K562 (cell line): Measurements from ENCODE around the gene VWA8. TPM values are rescaled to one million over a fixed set of nuclear protein-coding genes. Genes with fewer than 3 reads are reported as not detected.

Experiments used
- ATAC-seq: fragments of 200-7000 bp; cut with Tn5 transposase; 3 replicates; pipeline ENCODE4 v1.9.1; 2020; ENCODE audit warnings: moderate library complexity
- BruUV-seq: library from RNA; stranded (reverse); fragments of 400-500 nt; replicated peaks from 2 replicates; lab custom pipeline; 2021; lab: Mats Ljungman, UMichigan
- CTCF ChIA-PET: fragments of 300-600 bp; formaldehyde crosslinking; extraction: SDS; loops from one replicate; lab custom pipeline; 2021; ENCODE audit warnings: low intra/inter-chr PET ratio; lab: Yijun Ruan, JAX
- POLR2A ChIA-PET: fragments of 300-600, 350-650 bp; sonication (Branson Sonifier 250); formaldehyde crosslinking; extraction: SDS; loops from one replicate; lab custom pipeline; 2021; ENCODE audit warnings: antibody characterized with exemption, inconsistent platforms; lab: Yijun Ruan, JAX
- DNase-seq, 4 experiments: peaks; one replicate each; pipeline versions ENCODE4 v3.0.0 to v3.0.0-alpha.2; 2011 to 2018; ENCODE audit warnings: low spot score in 3 of 4, mixed read lengths in 3 of 4; ENCODE audit errors: extremely low read depth in 1 of 4
- FAIRE-seq: peaks from 2 replicates; lab custom pipeline; 2011; peaks lifted over from hg19 to GRCh38; lab: Jason Lieb, UNC
- H2AFZ ChIP-seq: 2 replicates; pipeline ENCODE4 v1.6.0; 2011; ENCODE audit warnings: low read depth, low read length, control low read depth, inconsistent platforms
- H3K27ac ChIP-seq: fragments of 200-600 bp; 3 replicates; pipeline ENCODE4 v1.8.0; 2011; ENCODE audit warnings: low read depth, mild to moderate bottlenecking, control low read depth, inconsistent platforms, low read length, moderate library complexity, mixed read lengths; ENCODE audit errors: extremely low read depth
- H3K27me3 ChIP-seq, 2 experiments: fragments of 300-600 bp in 1 of 2; 2 replicates in 1 of 2; 3 replicates in 1 of 2; pipeline versions ENCODE4 v1.6.0 to v1.8.0; 2011; ENCODE audit warnings: inconsistent platforms in 2 of 2, low read length in 2 of 2, mild to moderate bottlenecking in 1 of 2, mixed read lengths in 1 of 2, moderate library complexity in 1 of 2; ENCODE audit not compliant: control insufficient read depth in 2 of 2, insufficient read depth in 2 of 2
- H3K36me3 ChIP-seq: fragments of 300-600 bp; 3 replicates; pipeline ENCODE4 v1.8.0; 2011; ENCODE audit warnings: mild to moderate bottlenecking, low read length, inconsistent platforms; ENCODE audit not compliant: control insufficient read depth, insufficient read depth
- H3K4me1 ChIP-seq, 2 experiments: fragments of 200-600 bp in 1 of 2; replicated peaks in 1 of 2; 2 replicates in 1 of 2; 3 replicates in 1 of 2; pipeline versions ENCODE4 v1.5.1 to v1.8.0; 2011; ENCODE audit warnings: inconsistent platforms in 2 of 2, low read length in 2 of 2, mild to moderate bottlenecking in 1 of 2, mixed read lengths in 1 of 2, moderate library complexity in 1 of 2; ENCODE audit not compliant: control insufficient read depth in 2 of 2, insufficient read depth in 2 of 2
- H3K4me2 ChIP-seq: 2 replicates; pipeline ENCODE4 v1.6.1; 2011; ENCODE audit warnings: low read length, control low read depth, inconsistent platforms, mixed read lengths; ENCODE audit not compliant: insufficient read depth
- H3K4me3 ChIP-seq: fragments of 200-600 bp; sonication (generic), shearing (Covaris generic); 2 replicates; pipeline ENCODE4 v1.5.1; 2016; ENCODE audit warnings: control low read depth, inconsistent platforms
- H3K79me2 ChIP-seq: fragments of 200-600 bp; 3 replicates; pipeline ENCODE4 v1.8.0; 2011; ENCODE audit warnings: low read length, inconsistent platforms; ENCODE audit not compliant: control insufficient read depth, insufficient read depth
- H3K9ac ChIP-seq, 2 experiments: 2 replicates each; pipeline versions ENCODE4 v1.6.0 to v1.6.1; 2011; ENCODE audit warnings: low read depth in 2 of 2, low read length in 2 of 2, control low read depth in 1 of 2, inconsistent platforms in 1 of 2, mild to moderate bottlenecking in 1 of 2, mixed read lengths in 1 of 2; ENCODE audit not compliant: insufficient read depth in 1 of 2
- H3K9me1 ChIP-seq: one replicate; pipeline ENCODE4 v1.6.0; 2011; ENCODE audit warnings: inconsistent platforms, mild to moderate bottlenecking, low read length, moderate library complexity; ENCODE audit not compliant: control insufficient read depth, insufficient read depth
- H3K9me3 ChIP-seq: replicated peaks from 2 replicates; pipeline ENCODE4 v1.5.1; 2011; ENCODE audit warnings: low read depth, low read length, inconsistent platforms; ENCODE audit not compliant: control insufficient read depth, insufficient read depth
- H4K20me1 ChIP-seq: replicated peaks from 2 replicates; pipeline ENCODE4 v1.6.1; 2011; ENCODE audit warnings: low read length, inconsistent platforms, mixed read lengths; ENCODE audit not compliant: control insufficient read depth, insufficient read depth
- CEBPB ChIP-seq: fragments of 450-650 bp; IDR thresholded peaks from 2 replicates; pipeline ENCODE4 v1.6.1; 2016; ENCODE audit warnings: missing genetic modification characterization, missing compliant biosample characterization
- GTF2E2 ChIP-seq: fragments of 200-800 bp; sonication (Bioruptor generic); IDR thresholded peaks from 2 replicates; pipeline ENCODE4 v1.6.1; 2016; ENCODE audit warnings: missing genetic modification characterization, missing compliant biosample characterization
- WGBS: fragments of 100-300 bp; shearing (Covaris generic); methylation state at CpG from one replicate; pipeline ENCODE4 v1.1.6; 2016; ENCODE audit warnings: low coverage, mixed read lengths; ENCODE audit not compliant: insufficient coverage; ENCODE audit errors: missing lambda C conversion rate; 5-methylcytosine and 5-hydroxymethylcytosine counted together
- in situ Hi-C: fragments of 300-500 bp; cut with MboI; formaldehyde crosslinking; loops from 4 replicates; pipeline ENCODE4 v1.15.0; 2018; ENCODE audit warnings: inconsistent platforms, mixed read lengths
- intact Hi-C: fragments of 100-400 bp; cut with micrococcal nuclease; formaldehyde crosslinking; loops from 2 replicates; pipeline ENCODE4 v1.14.2; 2022
- polyA plus RNA-seq, 8 experiments: library from polyadenylated mRNA; depleted of rRNA in 4 of 8; stranded (reverse) in 5 of 8; unstranded in 3 of 8; fragments of >200 nt; fragmentation: Nextera tagmentation in 2 of 8; fragmentation: Illumina TruSeq in 1 of 8; extraction: Ambion mirVana in 2 of 8; extraction: Trizol in 1 of 8; gene quantifications; 2 replicates each; pipeline versions ENCODE4 v1.2.1 to v1.2.3, GENCODE V29; 2011 to 2014; ENCODE audit warnings: inconsistent platforms in 1 of 8, missing spikeins in 1 of 8
- total RNA-seq, 7 experiments: library from RNA; depleted of rRNA in 6 of 7; stranded (reverse); fragments of >200 nt in 6 of 7; fragmentation: Illumina TruSeq in 2 of 7; extraction: Trizol in 2 of 7; gene quantifications; 2 replicates each; pipeline versions ENCODE4 v1.2.1 to v1.2.3, GENCODE V29; 2011 to 2021; ENCODE audit warnings: low replicate concordance in 1 of 7
- TF ChIP-seq, protein P1 (sequence below): fragments of 450-650 bp; conservative IDR thresholded peaks from 2 replicates; pipeline ENCODE4 v1.6.1; 2016; ENCODE audit warnings: missing genetic modification characterization, low read depth, mild to moderate bottlenecking, control low read depth, missing compliant biosample characterization

Gene VWA8
- total and polyA plus RNA-seq, 9 of the 15 experiments (the other 6 are each of a cell fraction or from before 2014, with no cell fraction given): 2.1 to 18.5 (median 13.3) TPM

DNA sequence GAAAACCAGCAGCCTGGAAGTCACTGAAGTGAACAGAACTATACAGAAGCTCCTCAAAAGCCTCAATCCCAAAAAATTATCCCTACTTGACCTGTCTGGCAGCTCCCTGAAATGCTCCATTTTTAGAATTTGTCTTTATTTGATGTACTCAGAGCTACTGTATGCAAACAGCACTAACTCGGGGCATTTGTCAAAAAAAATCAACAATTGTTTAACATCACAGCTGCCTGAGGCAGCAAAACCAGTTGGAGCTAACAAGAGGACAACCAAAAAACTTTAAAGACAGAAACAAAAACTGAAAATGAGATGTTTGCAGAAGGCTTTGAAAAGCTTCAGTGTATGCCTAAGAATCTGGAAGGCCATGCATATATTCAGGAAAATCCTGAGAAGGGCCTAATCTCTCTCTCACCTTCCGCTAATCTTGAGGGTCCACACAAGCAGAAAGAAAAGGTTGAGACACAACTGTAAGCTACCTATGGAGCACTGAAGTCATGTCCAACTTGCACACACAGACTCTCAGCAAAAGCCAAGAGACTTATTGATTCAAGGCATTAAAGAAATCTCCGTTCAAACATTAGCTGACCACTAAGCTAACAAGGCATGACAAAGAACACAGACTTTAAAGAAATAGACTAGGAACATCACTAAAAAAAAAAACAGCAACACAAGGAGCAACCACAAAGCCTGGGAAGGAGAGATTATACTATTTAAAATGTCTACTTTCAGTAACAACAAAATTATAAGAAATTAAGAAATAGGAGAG is 16.1 kb downstream of the VWA8 start:
- TF ChIP-seq CEBPB (tag) (0 out of 2 replicates have a peak, but pooled peaks have one; percentile 1), GTF2E2 (tag) (no peak)
- no peaks in the 10 kb centered on the region for H3K9me1 ChIP-seq
- H3K27me3 ChIP-seq: no peaks in the 10 kb centered on the region
- ChIA-PET CTCF (no interaction called here), POLR2A (interaction anchor here (0.6 to 1.2 kb wide), 3 partner anchors 10 to 58 kb away, joined by 3 to 4 read pairs (median 4); no protein-coding TSS in a partner anchor)
- no peaks in the 10 kb centered on the region for H3K9me3 ChIP-seq
- H3K36me3 ChIP-seq: peaks cover 12% of the 10 kb centered on the region; the same call in 2 of the 3 replicates
- 85% methylated on average over 3 of the region's 3 CpGs for WGBS
- no peaks in the 10 kb centered on the region for H4K20me1 ChIP-seq
- DNase-seq (no peak), ATAC-seq (no peak), FAIRE-seq (no peak)
- no TSS peak for BruUV-seq
- H3K4me3 ChIP-seq: no peak overlapping the region
- H3K79me2 ChIP-seq: peaks cover 56% of the 10 kb centered on the region
- peaks cover 0 to 5% of the 10 kb centered on the region in 2 experiments; a peak in 2 of 5 replicates for H3K4me1 ChIP-seq
- intact Hi-C loops: no loop called here
- H3K9ac ChIP-seq: no peak overlapping the region
- H2AFZ ChIP-seq: no peak overlapping the region
- H3K4me2 ChIP-seq: no peak overlapping the region
- in situ Hi-C loops: no loop called here
- no peak overlapping the region for H3K27ac ChIP-seq

DNA sequence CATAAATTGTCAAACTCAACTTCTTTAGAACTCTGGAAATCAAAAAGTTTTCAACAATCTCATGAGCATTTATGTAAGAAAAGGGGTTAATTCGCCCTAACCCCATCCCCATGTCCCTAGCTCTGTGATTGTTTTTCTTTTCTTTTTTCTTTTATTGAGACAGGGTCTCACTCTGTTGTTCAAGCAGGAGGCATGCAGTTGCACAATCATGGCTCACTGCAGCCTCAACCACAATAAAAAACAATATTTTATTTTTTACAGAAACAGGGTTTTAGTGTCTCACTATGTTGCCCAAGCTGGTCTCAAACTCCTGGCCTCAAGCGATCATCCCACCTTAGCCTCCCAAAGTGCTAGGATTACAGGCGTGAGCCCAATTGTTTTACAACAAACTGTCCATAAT is 16.7 kb downstream of the VWA8 start:
- Histone ChIP-seq H3K27me3 (no peaks in the 10 kb centered on the region), H3K36me3 (peaks cover 15% of the 10 kb centered on the region; the same call in 2 of the 3 replicates), H3K4me2 (no peak overlapping the region), H3K27ac (no peak overlapping the region), H3K4me1 (peaks cover 0 to 5% of the 10 kb centered on the region in 2 experiments; a peak in 2 of 5 replicates), H3K79me2 (peaks cover 61% of the 10 kb centered on the region), H3K9me1 (no peaks in the 10 kb centered on the region), H3K4me3 (no peak overlapping the region), H2AFZ (no peak overlapping the region), H4K20me1 (no peaks in the 10 kb centered on the region)
- DNase-seq (no peak), FAIRE-seq (no peak)
- WGBS: 92% methylated on average over 3 of the region's 3 CpGs
- BruUV-seq: no TSS peak
- in situ Hi-C loops: no loop called here
- POLR2A ChIA-PET: interaction anchor here (1.1 kb wide), 1 partner anchor 59 kb away, joined by 3 read pairs; no protein-coding TSS in a partner anchor
- CTCF ChIA-PET: no interaction called here
- TF ChIP-seq CEBPB (tag): 0 out of 2 replicates have a peak, but pooled peaks have one; percentile 13
- TF ChIP-seq, protein P1, sequence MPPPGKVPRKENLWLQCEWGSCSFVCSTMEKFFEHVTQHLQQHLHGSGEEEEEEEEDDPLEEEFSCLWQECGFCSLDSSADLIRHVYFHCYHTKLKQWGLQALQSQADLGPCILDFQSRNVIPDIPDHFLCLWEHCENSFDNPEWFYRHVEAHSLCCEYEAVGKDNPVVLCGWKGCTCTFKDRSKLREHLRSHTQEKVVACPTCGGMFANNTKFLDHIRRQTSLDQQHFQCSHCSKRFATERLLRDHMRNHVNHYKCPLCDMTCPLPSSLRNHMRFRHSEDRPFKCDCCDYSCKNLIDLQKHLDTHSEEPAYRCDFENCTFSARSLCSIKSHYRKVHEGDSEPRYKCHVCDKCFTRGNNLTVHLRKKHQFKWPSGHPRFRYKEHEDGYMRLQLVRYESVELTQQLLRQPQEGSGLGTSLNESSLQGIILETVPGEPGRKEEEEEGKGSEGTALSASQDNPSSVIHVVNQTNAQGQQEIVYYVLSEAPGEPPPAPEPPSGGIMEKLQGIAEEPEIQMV (tag): no peak
- TF ChIP-seq, all 486 proteins: peak for 1
- intact Hi-C loops: no loop called here
- ATAC-seq: no peak
- Histone ChIP-seq H3K9ac (no peak overlapping the region), H3K9me3 (no peaks in the 10 kb centered on the region)
